ENCODE results near the gene HSPB1.
A peak's percentile ranks its signal among the peaks of the same experiment; 100 is the strongest.

The HSPB1 gene

GRCh38 chr7:76316984-76317781 is 14.7 kb downstream of the HSPB1 start:
- peak overlapping the region; percentile 75 for H4K12ac ChIP-seq (ENCODE audit: low read depth, low read length)
- H3K18ac ChIP-seq (ENCODE audit: low read length), result peak overlapping the region; percentile 36
- H3K4ac ChIP-seq (ENCODE audit: low read depth, low read length), result peak overlapping the region; percentile 60
- no peak overlapping the region for H2BK5ac ChIP-seq (ENCODE audit: low read depth, low read length, poor library complexity)
- H3K9ac ChIP-seq (ENCODE audit: low read length), result no peak overlapping the region
- peaks cover under 1 to 2% of the 10 kb centered on the region in 2 experiments for H3K36me3 ChIP-seq (ENCODE audit: control insufficient read depth in 1 of 2, insufficient read depth in 2 of 2, low read length in 2 of 2)
- H4K8ac ChIP-seq (ENCODE audit: low read depth, low read length), result peak overlapping the region; percentile 93
- peak overlapping the region; percentile 65 for H3K27ac ChIP-seq (ENCODE audit: low read depth, low read length)
- H3K4me1 ChIP-seq (ENCODE audit: control insufficient read depth in 1 of 2, insufficient read depth in 2 of 2, low read length in 2 of 2), result peaks cover 8 to 11% of the 10 kb centered on the region in 2 experiments
- peak overlapping the region; percentile 88 for H3K14ac ChIP-seq (ENCODE audit: low read length)
- no peak overlapping the region for H3K23ac ChIP-seq (ENCODE audit: low read length)
- peak overlapping the region; percentile 72 for H2BK12ac ChIP-seq (ENCODE audit: low read length)
- WGBS (ENCODE audit: extremely low coverage, insufficient coverage, insufficient read length), result no CpG with 5 or more reads among the region's 14 CpGs
- H2AFZ ChIP-seq (ENCODE audit: insufficient read depth, low read length, poor library complexity), result peak overlapping the region; percentile 62
- H4K91ac ChIP-seq (ENCODE audit: low read depth, low read length), result peak overlapping the region; percentile 91
- no peaks in the 10 kb centered on the region for H3K27me3 ChIP-seq (ENCODE audit: insufficient read depth, low read length)
- peak overlapping the region; percentile 78 for H3K4me2 ChIP-seq (ENCODE audit: low read length)
- H3K79me1 ChIP-seq (ENCODE audit: low read length), result peaks cover 12% of the 10 kb centered on the region
- H2AK5ac ChIP-seq (ENCODE audit: low read length), result peak overlapping the region; percentile 59
- H3K4me3 ChIP-seq (ENCODE audit: low read depth, low read length), result no peak overlapping the region
- peak overlapping the region; percentile 62 for H2BK120ac ChIP-seq (ENCODE audit: insufficient read depth, low read length, poor library complexity)
- H3K9me3 ChIP-seq (ENCODE audit: insufficient read depth, low read depth, low read length), result peaks cover 3% of the 10 kb centered on the region
- H3K79me2 ChIP-seq (ENCODE audit: control insufficient read depth, insufficient read depth, low read length, poor library complexity), result peaks cover 5% of the 10 kb centered on the region
- no peak for DNase-seq

GRCh38 chr7:76317782-76318487 is 15.5 kb downstream of the HSPB1 start:
- H3K79me2 ChIP-seq (ENCODE audit: control insufficient read depth, insufficient read depth, low read length, poor library complexity), result peaks cover 5% of the 10 kb centered on the region
- H3K18ac ChIP-seq (ENCODE audit: low read length), result peak overlapping the region; percentile 73
- H3K4ac ChIP-seq (ENCODE audit: low read depth, low read length), result peak overlapping the region; percentile 72
- peaks cover 3% of the 10 kb centered on the region for H3K9me3 ChIP-seq (ENCODE audit: insufficient read depth, low read depth, low read length)
- H3K4me3 ChIP-seq (ENCODE audit: low read depth, low read length), result peak overlapping the region; percentile 75
- peak overlapping the region; percentile 87 for H3K27ac ChIP-seq (ENCODE audit: low read depth, low read length)
- H3K4me1 ChIP-seq (ENCODE audit: control insufficient read depth in 1 of 2, insufficient read depth in 2 of 2, low read length in 2 of 2), result peaks cover 8 to 11% of the 10 kb centered on the region in 2 experiments
- H2BK12ac ChIP-seq (ENCODE audit: low read length), result peak overlapping the region; percentile 72
- peak overlapping the region; percentile 88 for H3K14ac ChIP-seq (ENCODE audit: low read length)
- no peaks in the 10 kb centered on the region for H3K27me3 ChIP-seq (ENCODE audit: insufficient read depth, low read length)
- peak overlapping the region; percentile 91 for H4K91ac ChIP-seq (ENCODE audit: low read depth, low read length)
- peak overlapping the region; percentile 93 for H4K12ac ChIP-seq (ENCODE audit: low read depth, low read length)
- H2BK120ac ChIP-seq (ENCODE audit: insufficient read depth, low read length, poor library complexity), result peak overlapping the region; percentile 62
- no peak overlapping the region for H2AK5ac ChIP-seq (ENCODE audit: low read length)
- H3K4me2 ChIP-seq (ENCODE audit: low read length), result peak overlapping the region; percentile 84
- H4K8ac ChIP-seq (ENCODE audit: low read depth, low read length), result peak overlapping the region; percentile 93
- DNase-seq, result peak; percentile 99
- H2BK5ac ChIP-seq (ENCODE audit: low read depth, low read length, poor library complexity), result peak overlapping the region; percentile 75
- no CpG with 5 or more reads among the region's 50 CpGs for WGBS (ENCODE audit: extremely low coverage, insufficient coverage, insufficient read length)
- peak overlapping the region; percentile 35 for H3K9ac ChIP-seq (ENCODE audit: low read length)
- H3K23ac ChIP-seq (ENCODE audit: low read length), result no peak overlapping the region
- peaks cover 12% of the 10 kb centered on the region for H3K79me1 ChIP-seq (ENCODE audit: low read length)
- peaks cover 2% of the 10 kb centered on the region in 2 experiments for H3K36me3 ChIP-seq (ENCODE audit: control insufficient read depth in 1 of 2, insufficient read depth in 2 of 2, low read length in 2 of 2)
- H2AFZ ChIP-seq (ENCODE audit: insufficient read depth, low read length, poor library complexity), result peak overlapping the region; percentile 85

- no CpG with 5 or more reads among the region's 25 CpGs for WGBS (ENCODE audit: extremely low coverage, insufficient coverage, insufficient read length)
- peak overlapping the region; percentile 72 for H3K4ac ChIP-seq (ENCODE audit: low read depth, low read length)
Measured at GRCh38 chr7:76318488-76319353, 16.2 kb downstream of the HSPB1 start.

DNA sequence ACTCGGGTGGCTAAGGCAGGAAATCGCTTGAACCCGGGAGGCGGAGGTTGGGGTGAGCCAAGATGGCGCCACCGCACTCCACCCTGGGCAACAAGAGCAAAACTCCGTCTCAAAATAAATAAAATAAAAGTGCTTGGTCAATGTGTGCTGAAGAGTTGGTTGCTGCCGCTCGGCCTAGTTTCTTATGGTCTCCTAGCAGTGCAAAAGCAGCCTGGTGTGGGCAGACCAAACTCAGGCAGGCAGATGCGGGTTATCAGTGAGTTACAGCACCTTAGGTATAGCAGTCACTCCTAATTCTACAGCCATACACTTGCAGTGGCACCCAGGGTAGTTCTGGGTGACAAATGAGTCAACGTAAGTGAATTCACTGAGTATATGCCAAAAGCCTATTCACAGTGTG is 22.6 kb downstream of the HSPB1 start:
- no peak overlapping the region for H4K91ac ChIP-seq (ENCODE audit: low read depth, low read length)
- H3K4ac ChIP-seq (ENCODE audit: low read depth, low read length), result peak overlapping the region; percentile 18
- H2BK120ac ChIP-seq (ENCODE audit: insufficient read depth, low read length, poor library complexity), result no peak overlapping the region
- H3K23ac ChIP-seq (ENCODE audit: low read length), result no peak overlapping the region
- no peak for DNase-seq
- no peak overlapping the region for H4K8ac ChIP-seq (ENCODE audit: low read depth, low read length)
- peaks cover 30 to 45% of the 10 kb centered on the region in 2 experiments for H3K36me3 ChIP-seq (ENCODE audit: control insufficient read depth in 1 of 2, insufficient read depth in 2 of 2, low read length in 2 of 2)
- H3K9me3 ChIP-seq (ENCODE audit: insufficient read depth, low read depth, low read length), result no peaks in the 10 kb centered on the region
- H2AK5ac ChIP-seq (ENCODE audit: low read length), result no peak overlapping the region
- no peak overlapping the region for H2BK12ac ChIP-seq (ENCODE audit: low read length)
- H3K18ac ChIP-seq (ENCODE audit: low read length), result peak overlapping the region; percentile 47
- H2AFZ ChIP-seq (ENCODE audit: insufficient read depth, low read length, poor library complexity), result no peak overlapping the region
- no peak overlapping the region for H4K12ac ChIP-seq (ENCODE audit: low read depth, low read length)
- no peaks in the 10 kb centered on the region for H3K4me1 ChIP-seq (ENCODE audit: control insufficient read depth in 1 of 2, insufficient read depth in 2 of 2, low read length in 2 of 2)
- no peak overlapping the region for H2BK5ac ChIP-seq (ENCODE audit: low read depth, low read length, poor library complexity)
- no peak overlapping the region for H3K9ac ChIP-seq (ENCODE audit: low read length)
- no peak overlapping the region for H3K4me2 ChIP-seq (ENCODE audit: low read length)
- H3K27ac ChIP-seq (ENCODE audit: low read depth, low read length), result no peak overlapping the region
- no peaks in the 10 kb centered on the region for H3K79me1 ChIP-seq (ENCODE audit: low read length)
- H3K27me3 ChIP-seq (ENCODE audit: insufficient read depth, low read length), result no peaks in the 10 kb centered on the region
- H3K79me2 ChIP-seq (ENCODE audit: control insufficient read depth, insufficient read depth, low read length, poor library complexity), result no peaks in the 10 kb centered on the region
- H3K14ac ChIP-seq (ENCODE audit: low read length), result no peak overlapping the region
- no CpG with 5 or more reads among the region's 11 CpGs for WGBS (ENCODE audit: extremely low coverage, insufficient coverage, insufficient read length)
- no peak overlapping the region for H3K4me3 ChIP-seq (ENCODE audit: low read depth, low read length)

More at GRCh38 chr7:76318488-76319353, 16.2 kb downstream of the HSPB1 start:
- peaks cover 12% of the 10 kb centered on the region for H3K79me1 ChIP-seq (ENCODE audit: low read length)
- H4K8ac ChIP-seq (ENCODE audit: low read depth, low read length), result peak overlapping the region; percentile 89
- H3K9me3 ChIP-seq (ENCODE audit: insufficient read depth, low read depth, low read length), result peaks cover 3% of the 10 kb centered on the region
- peak overlapping the region; percentile 60 for H2AK5ac ChIP-seq (ENCODE audit: low read length)
- H3K9ac ChIP-seq (ENCODE audit: low read length), result peak overlapping the region; percentile 35
- peak overlapping the region; percentile 85 for H2AFZ ChIP-seq (ENCODE audit: insufficient read depth, low read length, poor library complexity)
- no peaks in the 10 kb centered on the region for H3K27me3 ChIP-seq (ENCODE audit: insufficient read depth, low read length)
- H3K18ac ChIP-seq (ENCODE audit: low read length), result peak overlapping the region; percentile 73
- peak overlapping the region; percentile 91 for H4K91ac ChIP-seq (ENCODE audit: low read depth, low read length)
- H2BK12ac ChIP-seq (ENCODE audit: low read length), result peak overlapping the region; percentile 72
- peak; percentile 90 for DNase-seq
- peak overlapping the region; percentile 52 for H2BK120ac ChIP-seq (ENCODE audit: insufficient read depth, low read length, poor library complexity)
- H3K4me3 ChIP-seq (ENCODE audit: low read depth, low read length), result peak overlapping the region; percentile 75
- H3K14ac ChIP-seq (ENCODE audit: low read length), result peak overlapping the region; percentile 83
- H4K12ac ChIP-seq (ENCODE audit: low read depth, low read length), result peak overlapping the region; percentile 93
- H3K4me2 ChIP-seq (ENCODE audit: low read length), result peak overlapping the region; percentile 84
- peaks cover 8 to 9% of the 10 kb centered on the region in 2 experiments for H3K4me1 ChIP-seq (ENCODE audit: control insufficient read depth in 1 of 2, insufficient read depth in 2 of 2, low read length in 2 of 2)
- H3K23ac ChIP-seq (ENCODE audit: low read length), result no peak overlapping the region
- peaks cover 5% of the 10 kb centered on the region for H3K79me2 ChIP-seq (ENCODE audit: control insufficient read depth, insufficient read depth, low read length, poor library complexity)
- peaks cover 2% of the 10 kb centered on the region in 2 experiments for H3K36me3 ChIP-seq (ENCODE audit: control insufficient read depth in 1 of 2, insufficient read depth in 2 of 2, low read length in 2 of 2)
- H3K27ac ChIP-seq (ENCODE audit: low read depth, low read length), result peak overlapping the region; percentile 87
- peak overlapping the region; percentile 75 for H2BK5ac ChIP-seq (ENCODE audit: low read depth, low read length, poor library complexity)

Data from trophoblast cell (in vitro differentiated cells and primary cell).